Measurements from ENCODE around the gene HERPUD2.

DNA sequence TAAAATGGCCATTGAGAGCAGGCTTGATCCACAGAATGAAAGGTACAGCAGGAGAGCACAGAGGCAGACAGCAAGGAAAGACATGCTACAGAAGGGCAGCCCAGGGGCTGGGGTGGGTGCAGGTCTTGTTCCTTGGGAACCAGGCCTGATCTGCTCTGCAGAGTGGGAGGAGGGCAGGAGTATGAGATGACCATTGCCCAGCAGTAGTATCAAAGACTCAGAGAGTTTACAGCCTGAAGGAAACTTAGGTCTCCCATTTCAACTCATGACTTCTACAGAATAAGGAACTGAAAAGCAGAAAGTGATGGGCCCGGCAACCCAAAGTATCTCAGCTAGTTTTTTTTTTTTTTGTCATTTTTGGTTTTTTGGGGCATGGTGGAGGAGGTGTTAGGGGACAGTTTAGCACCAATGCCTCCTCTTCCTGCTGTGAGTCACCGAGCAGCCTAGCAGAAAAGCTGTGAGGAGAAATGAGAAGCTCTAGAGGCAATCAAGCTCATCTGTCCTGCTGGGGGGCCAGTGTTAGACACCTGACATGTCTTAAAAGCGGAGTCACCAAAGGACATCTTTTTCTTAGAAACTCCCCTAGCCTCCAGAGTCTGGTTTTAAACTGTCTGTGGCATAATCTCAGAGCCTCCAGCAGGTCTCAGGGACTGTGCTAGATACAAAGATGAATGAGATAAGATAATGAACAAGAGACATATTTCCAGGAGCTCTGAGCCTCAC is 34.3 kb upstream of the HERPUD2 start:
- TF ChIP-seq, protein P1, sequence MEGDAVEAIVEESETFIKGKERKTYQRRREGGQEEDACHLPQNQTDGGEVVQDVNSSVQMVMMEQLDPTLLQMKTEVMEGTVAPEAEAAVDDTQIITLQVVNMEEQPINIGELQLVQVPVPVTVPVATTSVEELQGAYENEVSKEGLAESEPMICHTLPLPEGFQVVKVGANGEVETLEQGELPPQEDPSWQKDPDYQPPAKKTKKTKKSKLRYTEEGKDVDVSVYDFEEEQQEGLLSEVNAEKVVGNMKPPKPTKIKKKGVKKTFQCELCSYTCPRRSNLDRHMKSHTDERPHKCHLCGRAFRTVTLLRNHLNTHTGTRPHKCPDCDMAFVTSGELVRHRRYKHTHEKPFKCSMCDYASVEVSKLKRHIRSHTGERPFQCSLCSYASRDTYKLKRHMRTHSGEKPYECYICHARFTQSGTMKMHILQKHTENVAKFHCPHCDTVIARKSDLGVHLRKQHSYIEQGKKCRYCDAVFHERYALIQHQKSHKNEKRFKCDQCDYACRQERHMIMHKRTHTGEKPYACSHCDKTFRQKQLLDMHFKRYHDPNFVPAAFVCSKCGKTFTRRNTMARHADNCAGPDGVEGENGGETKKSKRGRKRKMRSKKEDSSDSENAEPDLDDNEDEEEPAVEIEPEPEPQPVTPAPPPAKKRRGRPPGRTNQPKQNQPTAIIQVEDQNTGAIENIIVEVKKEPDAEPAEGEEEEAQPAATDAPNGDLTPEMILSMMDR (IDR thresholded peaks at IDR 0.05; ENCODE audit: low read depth, low read length), result no peak
- no peak for TF ChIP-seq EZH2phosphoT487 (IDR thresholded peaks at IDR 0.05; ENCODE audit: low read depth)

Data from OCI-LY3 (cell line).